K562 (cell line): ENCODE results near the gene UPK2. TPM values are rescaled to one million over a fixed set of nuclear protein-coding genes. Genes with fewer than 3 reads are reported as not detected.

Experiments
- CBX3 ChIP-seq, 2 experiments: IDR thresholded peaks; 1 replicate in 1 of 2; 2 replicates in 1 of 2; pipeline ENCODE4 v1.6.1; 2012; ENCODE audit warnings: inconsistent platforms in 2 of 2, low read length in 2 of 2, borderline replicate concordance in 1 of 2, control low read depth in 1 of 2
- CCAR2 ChIP-seq: fragments of 200-400 bp; formaldehyde crosslinking; IDR thresholded peaks from 2 replicates; pipeline ENCODE4 v1.6.1; 2017; ENCODE audit warnings: mild to moderate bottlenecking, low read depth, low read length
- CXXC5 ChIP-seq: fragments of 250-450 bp; sonication (Bioruptor Pico); IDR thresholded peaks from 2 replicates; pipeline ENCODE4 v1.8.0; 2022; ENCODE audit warnings: inconsistent platforms, mild to moderate bottlenecking, moderate library complexity
- DIDO1 ChIP-seq: fragments of 450-650 bp; IDR thresholded peaks from 2 replicates; pipeline ENCODE4 v1.6.1; 2016; ENCODE audit warnings: low read depth, missing biosample characterization, missing genetic modification characterization
- EGR1 ChIP-seq: fragments of 450-650 bp; conservative IDR thresholded peaks from 2 replicates; pipeline ENCODE4 v1.6.1; 2017; ENCODE audit warnings: mild to moderate bottlenecking
- EP400 ChIP-seq: fragments of 450-650 bp; IDR thresholded peaks from 2 replicates; pipeline ENCODE4 v1.6.1; 2017; ENCODE audit warnings: antibody characterized with exemption, mild to moderate bottlenecking, moderate library complexity
- ETS2 ChIP-seq: IDR thresholded peaks from 2 replicates; pipeline ENCODE4 v1.6.1; 2016; ENCODE audit warnings: borderline replicate concordance, missing genetic modification characterization, mild to moderate bottlenecking, moderate library complexity, missing compliant biosample characterization; ENCODE audit not compliant: poor library complexity, severe bottlenecking
- FOXJ3 ChIP-seq: sonication (generic); formaldehyde crosslinking; IDR thresholded peaks from 2 replicates; pipeline ENCODE4 v1.4.0; 2020; ENCODE audit warnings: mild to moderate bottlenecking, missing genetic modification reagents
- MCM3 ChIP-seq: fragments of 450-650 bp; IDR thresholded peaks from 2 replicates; pipeline ENCODE4 v1.6.1; 2016
- MLX ChIP-seq, 2 experiments: fragments of 450-650 bp in 1 of 2; sonication (generic) in 1 of 2; formaldehyde crosslinking; conservative IDR thresholded peaks; 2 replicates each; pipeline versions ENCODE4 v1.4.0 to v1.8.1; 2020 to 2022; ENCODE audit warnings: mild to moderate bottlenecking in 1 of 2, missing genetic modification reagents in 1 of 2
- MTA3 ChIP-seq: fragments of 450-650 bp; formaldehyde crosslinking; IDR thresholded peaks from 2 replicates; pipeline ENCODE4 v1.6.1; 2017; ENCODE audit warnings: mild to moderate bottlenecking, borderline replicate concordance
- NCOA2 ChIP-seq, 2 experiments: fragments of 450-650 bp; IDR thresholded peaks; 2 replicates each; pipeline ENCODE4 v1.6.1; 2018; ENCODE audit warnings: mild to moderate bottlenecking in 2 of 2, moderate library complexity in 1 of 2; ENCODE audit not compliant: partially characterized antibody in 2 of 2
- PCBP2 ChIP-seq: fragments of 200-400 bp; formaldehyde crosslinking; IDR thresholded peaks from 2 replicates; pipeline ENCODE4 v1.6.1; 2018; ENCODE audit warnings: low read length, low read depth, mild to moderate bottlenecking, moderate library complexity; ENCODE audit not compliant: poor library complexity, severe bottlenecking
- POLR2AphosphoS5 ChIP-seq: IDR thresholded peaks from 2 replicates; pipeline ENCODE4 v1.6.1; 2011; ENCODE audit warnings: mild to moderate bottlenecking, low read depth, low read length, moderate library complexity; ENCODE audit not compliant: control insufficient read depth, insufficient read depth
- POLR2H ChIP-seq: IDR thresholded peaks from 2 replicates; pipeline ENCODE4 v1.6.1; 2016; ENCODE audit warnings: missing genetic modification characterization, low read depth, mild to moderate bottlenecking, control low read depth, missing compliant biosample characterization, moderate library complexity
- RAD51 ChIP-seq: fragments of 450-650 bp; IDR thresholded peaks from 2 replicates; pipeline ENCODE4 v1.7.1; 2016; ENCODE audit warnings: low read depth, mild to moderate bottlenecking, borderline replicate concordance
- RBM17 ChIP-seq: fragments of 200-400 bp; formaldehyde crosslinking; IDR thresholded peaks from 2 replicates; pipeline ENCODE4 v1.6.1; 2017; ENCODE audit warnings: low read depth, mild to moderate bottlenecking, low read length, borderline replicate concordance
- SAP30 ChIP-seq: fragments of 200-600 bp; sonication (generic); IDR thresholded peaks from 2 replicates; pipeline ENCODE4 v1.6.1; 2012; ENCODE audit warnings: borderline replicate concordance, low read depth, mild to moderate bottlenecking, moderate library complexity, low read length, control low read depth, inconsistent platforms; ENCODE audit not compliant: insufficient read depth, poor library complexity, severe bottlenecking
- SMARCC2 ChIP-seq: fragments of 450-650 bp; IDR thresholded peaks from 2 replicates; pipeline ENCODE4 v1.6.1; 2017; ENCODE audit warnings: antibody characterized with exemption, moderate library complexity, mild to moderate bottlenecking, low read depth
- ZBTB7A ChIP-seq: IDR thresholded peaks from 2 replicates; pipeline ENCODE4 v1.6.1; 2011; ENCODE audit warnings: low read depth, mild to moderate bottlenecking, low read length, moderate library complexity, borderline replicate concordance; ENCODE audit not compliant: control insufficient read depth
- ZC3H11A ChIP-seq: IDR thresholded peaks from 2 replicates; pipeline ENCODE4 v1.6.1; 2012; ENCODE audit warnings: low read depth, low read length, improper control_type of control experiment
- ZMIZ1 ChIP-seq, 2 experiments: fragments of 150-350 bp in 1 of 2; IDR thresholded peaks; 2 replicates each; pipeline ENCODE4 v1.6.1; 2012 to 2016; ENCODE audit warnings: low read depth in 2 of 2, low read length in 2 of 2, mild to moderate bottlenecking in 1 of 2, moderate library complexity in 1 of 2
- ZNF431 ChIP-seq: sonication (generic); formaldehyde crosslinking; IDR thresholded peaks from 2 replicates; pipeline ENCODE4 v1.8.0; 2022; ENCODE audit warnings: mild to moderate bottlenecking, missing genetic modification reagents
- ZNF586 ChIP-seq: fragments of 450-650 bp; formaldehyde crosslinking; conservative IDR thresholded peaks from 2 replicates; pipeline ENCODE4 v1.4.0; 2020; ENCODE audit warnings: mild to moderate bottlenecking, moderate library complexity
- polyA plus RNA-seq, 8 experiments: library from polyadenylated mRNA; depleted of rRNA in 4 of 8; stranded (reverse) in 5 of 8; unstranded in 3 of 8; fragments of >200 nt; fragmentation: Nextera tagmentation in 2 of 8; fragmentation: Illumina TruSeq in 1 of 8; extraction: Ambion mirVana in 2 of 8; extraction: Trizol in 1 of 8; gene quantifications; 2 replicates each; pipeline versions ENCODE4 v1.2.1 to v1.2.3, GENCODE V29; 2011 to 2014; ENCODE audit warnings: inconsistent platforms in 1 of 8, missing spikeins in 1 of 8
- total RNA-seq, 7 experiments: library from RNA; depleted of rRNA in 6 of 7; stranded (reverse); fragments of >200 nt in 6 of 7; fragmentation: Illumina TruSeq in 2 of 7; extraction: Trizol in 2 of 7; gene quantifications; 2 replicates each; pipeline versions ENCODE4 v1.2.1 to v1.2.3, GENCODE V29; 2011 to 2021; ENCODE audit warnings: low replicate concordance in 1 of 7

UPK2 gene
- total and polyA plus RNA-seq, 9 of the 15 experiments (the other 6 are each of a cell fraction or from before 2014, with no cell fraction given): not detected

DNA sequence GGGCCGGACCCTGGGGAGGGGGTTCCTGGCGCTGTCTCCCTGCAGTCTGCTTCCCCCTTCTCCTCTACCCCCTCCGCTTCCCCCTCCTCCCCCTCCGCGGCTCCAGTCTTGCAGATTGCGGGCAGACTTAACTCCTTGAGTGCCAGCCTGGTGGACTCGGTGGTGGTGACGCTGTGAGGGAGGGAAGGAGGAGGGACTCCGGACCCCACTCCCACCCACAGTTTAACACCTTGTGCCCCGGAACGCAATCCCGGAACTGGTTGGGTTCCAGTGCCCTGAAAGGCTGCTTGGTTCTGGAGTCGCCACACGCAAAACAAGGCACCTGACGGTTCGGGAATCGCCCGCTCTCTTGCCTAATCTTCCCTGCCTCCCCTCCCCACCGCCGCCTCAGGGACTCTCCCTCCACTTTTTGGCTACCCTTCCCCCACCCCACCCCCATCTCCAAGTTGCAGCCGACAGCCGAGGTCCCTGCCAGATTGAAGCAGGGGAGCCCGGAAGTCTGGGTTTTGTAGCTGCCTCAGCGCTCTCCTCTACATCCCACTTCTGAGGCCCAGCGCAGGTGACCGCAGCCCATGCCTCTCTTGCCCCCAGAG is 26.5 kb upstream of the UPK2 start (continued):
- TF ChIP-seq ZMIZ1 (IDR thresholded peaks at IDR 0.05; ENCODE audit: low read depth in 2 of 2, low read length in 2 of 2): no peak
- TF ChIP-seq POLR2H (tag): no peak
- no peak for TF ChIP-seq ETS2 (tag)
- no peak for TF ChIP-seq NCOA2 (IDR thresholded peaks at IDR 0.05; ENCODE audit: partially characterized antibody in 2 of 2)
- no peak for TF ChIP-seq SMARCC2
- TF ChIP-seq MLX (CRISPR knock-in tag; conservative IDR thresholded peaks at IDR 0.05): no peak
- no peak for TF ChIP-seq SAP30
- TF ChIP-seq MTA3: peak; percentile 35; the same call in 1 of the 2 replicates
- no peak for TF ChIP-seq RAD51
- no peak for TF ChIP-seq POLR2AphosphoS5
- no peak for TF ChIP-seq ZNF431 (CRISPR knock-in tag)
- TF ChIP-seq ZBTB7A: peak; percentile 31; the same call in 1 of the 2 replicates
- no peak for TF ChIP-seq ZC3H11A
- peak; percentile 19; the same call in 1 of the 2 replicates for TF ChIP-seq CXXC5 (CRISPR knock-in tag)
- no peak for TF ChIP-seq DIDO1 (tag)
- no peak for TF ChIP-seq CBX3 (IDR thresholded peaks at IDR 0.05; ENCODE audit: borderline replicate concordance in 1 of 2, low read length in 2 of 2)
- TF ChIP-seq PCBP2: no peak
- TF ChIP-seq RBM17: no peak
- TF ChIP-seq CCAR2: no peak
- TF ChIP-seq EP400: no peak
- TF ChIP-seq MCM3: no peak
- no peak for TF ChIP-seq ZNF586 (CRISPR knock-in tag)
- no peak for TF ChIP-seq FOXJ3
- TF ChIP-seq EGR1: peak; percentile 75
